Karpas-422 (cell line): ENCODE results near the gene CRACDL. TPM values are rescaled to one million over a fixed set of nuclear protein-coding genes. Genes with fewer than 3 reads are reported as not detected.

Experiments
- DNase-seq: peaks from one replicate; pipeline ENCODE4 v3.0.0-alpha.2; 2015
- H2AFZ ChIP-seq: fragments of 200-600 bp; sonication (generic); 2 replicates; pipeline ENCODE4 v1.6.1; 2014; ENCODE audit warnings: antibody characterized with exemption, low read length, mixed read lengths
- H3K27ac ChIP-seq: fragments of 200-600 bp; sonication (generic); 2 replicates; pipeline ENCODE4 v1.5.1; 2014; ENCODE audit warnings: mild to moderate bottlenecking, low read length, moderate library complexity
- H3K27me3 ChIP-seq: fragments of 200-600 bp; sonication (generic); 2 replicates; pipeline ENCODE4 v1.6.1; 2014; ENCODE audit warnings: low read length, mixed read lengths
- H3K36me3 ChIP-seq: fragments of 200-600 bp; sonication (generic); 2 replicates; pipeline ENCODE4 v1.6.1; 2014; ENCODE audit warnings: low read length, mixed read lengths; ENCODE audit not compliant: insufficient read depth
- H3K4me1 ChIP-seq: fragments of 200-600 bp; sonication (generic); 2 replicates; pipeline ENCODE4 v1.6.1; 2014; ENCODE audit warnings: mild to moderate bottlenecking, low read length, mixed read lengths
- H3K4me2 ChIP-seq: fragments of 200-600 bp; sonication (generic); 2 replicates; pipeline ENCODE4 v1.6.1; 2014; ENCODE audit warnings: low read length, low read depth, mild to moderate bottlenecking; ENCODE audit not compliant: poor library complexity, severe bottlenecking
- H3K4me3 ChIP-seq: fragments of 200-600 bp; sonication (generic); 2 replicates; pipeline ENCODE4 v1.5.1; 2014; ENCODE audit warnings: mild to moderate bottlenecking, antibody characterized with exemption, low read length, mixed read lengths
- H3K79me2 ChIP-seq: fragments of 200-600 bp; sonication (generic); 2 replicates; pipeline ENCODE4 v1.6.1; 2014; ENCODE audit warnings: mild to moderate bottlenecking, low read length, mixed read lengths
- H3K9ac ChIP-seq: fragments of 200-600 bp; sonication (generic); 2 replicates; pipeline ENCODE4 v1.6.0; 2014; ENCODE audit warnings: low read length
- H3K9me2 ChIP-seq: fragments of 200-600 bp; sonication (generic), shearing (Covaris generic); replicated peaks from 2 replicates; pipeline ENCODE4 v1.6.0; 2014; ENCODE audit warnings: mild to moderate bottlenecking, low read length, moderate library complexity; ENCODE audit not compliant: insufficient read depth
- H3K9me3 ChIP-seq: fragments of 300-700, 200-600 bp; sonication (generic); 2 replicates; pipeline ENCODE4 v1.6.1; 2014; ENCODE audit warnings: low read length, mixed read lengths
- H4K20me1 ChIP-seq: fragments of 200-600 bp; sonication (generic); 2 replicates; pipeline ENCODE4 v1.6.1; 2014; ENCODE audit warnings: mild to moderate bottlenecking, antibody characterized with exemption, low read length, low read depth; ENCODE audit not compliant: insufficient read depth
- total RNA-seq: library from RNA; depleted of rRNA; stranded (reverse); fragments of >200 nt; shearing (Covaris generic); gene quantifications from 2 replicates; pipeline ENCODE4 v1.2.3, GENCODE V29; 2014; ENCODE audit warnings: low replicate concordance

CRACDL gene
- total RNA-seq, 1 experiment from 2014 or later: 1.0 TPM

GRCh38 chr2:98773169-98773568 is 162.9 kb downstream of the CRACDL start:
- no peaks in the 10 kb centered on the region for H3K9me3 ChIP-seq
- no peak for DNase-seq
- no peak overlapping the region for H3K27ac ChIP-seq

DNA sequence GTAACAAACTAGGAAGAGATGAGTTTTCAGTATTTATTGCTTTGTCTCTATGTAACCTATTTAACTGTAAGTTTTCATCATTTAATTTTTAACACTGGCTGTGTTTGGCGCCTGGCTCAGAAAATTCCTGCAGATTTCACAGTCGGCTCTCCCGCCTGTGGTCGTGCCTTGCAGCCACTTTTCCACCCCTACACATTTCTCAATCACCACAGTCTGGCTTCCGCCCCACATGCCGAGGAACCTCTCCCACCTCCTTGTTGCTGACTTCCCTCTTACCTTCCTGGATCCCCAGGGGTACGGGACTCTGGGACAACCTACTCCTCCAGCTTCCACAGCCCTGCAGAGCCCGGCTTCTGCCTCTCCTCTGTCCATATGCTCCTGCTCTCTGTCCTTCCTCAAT is 163.5 kb downstream of the CRACDL start:
- H3K4me1 ChIP-seq: peaks cover 6% of the 10 kb centered on the region; the same call in 1 of the 2 replicates
- no peaks in the 10 kb centered on the region for H3K36me3 ChIP-seq
- H2AFZ ChIP-seq: no peak overlapping the region
- H3K27me3 ChIP-seq: no peaks in the 10 kb centered on the region
- no peaks in the 10 kb centered on the region for H3K9me2 ChIP-seq
- H4K20me1 ChIP-seq: no peaks in the 10 kb centered on the region
- no peaks in the 10 kb centered on the region for H3K79me2 ChIP-seq
- H3K4me3 ChIP-seq: no peak overlapping the region
- peak overlapping the region; percentile 39 for H3K4me2 ChIP-seq
- no peaks in the 10 kb centered on the region for H3K9me3 ChIP-seq
- H3K9ac ChIP-seq: no peak overlapping the region
- H3K27ac ChIP-seq: no peak overlapping the region
- no peak for DNase-seq

More at GRCh38 chr2:98773169-98773568, 162.9 kb downstream of the CRACDL start:
- Histone ChIP-seq H4K20me1 (no peaks in the 10 kb centered on the region), H3K4me3 (no peak overlapping the region), H3K4me1 (peaks cover 6% of the 10 kb centered on the region; the same call in 1 of the 2 replicates), H3K9ac (no peak overlapping the region), H3K36me3 (no peaks in the 10 kb centered on the region), H3K27me3 (no peaks in the 10 kb centered on the region), H2AFZ (no peak overlapping the region), H3K79me2 (no peaks in the 10 kb centered on the region), H3K4me2 (no peak overlapping the region), H3K9me2 (no peaks in the 10 kb centered on the region)

DNA sequence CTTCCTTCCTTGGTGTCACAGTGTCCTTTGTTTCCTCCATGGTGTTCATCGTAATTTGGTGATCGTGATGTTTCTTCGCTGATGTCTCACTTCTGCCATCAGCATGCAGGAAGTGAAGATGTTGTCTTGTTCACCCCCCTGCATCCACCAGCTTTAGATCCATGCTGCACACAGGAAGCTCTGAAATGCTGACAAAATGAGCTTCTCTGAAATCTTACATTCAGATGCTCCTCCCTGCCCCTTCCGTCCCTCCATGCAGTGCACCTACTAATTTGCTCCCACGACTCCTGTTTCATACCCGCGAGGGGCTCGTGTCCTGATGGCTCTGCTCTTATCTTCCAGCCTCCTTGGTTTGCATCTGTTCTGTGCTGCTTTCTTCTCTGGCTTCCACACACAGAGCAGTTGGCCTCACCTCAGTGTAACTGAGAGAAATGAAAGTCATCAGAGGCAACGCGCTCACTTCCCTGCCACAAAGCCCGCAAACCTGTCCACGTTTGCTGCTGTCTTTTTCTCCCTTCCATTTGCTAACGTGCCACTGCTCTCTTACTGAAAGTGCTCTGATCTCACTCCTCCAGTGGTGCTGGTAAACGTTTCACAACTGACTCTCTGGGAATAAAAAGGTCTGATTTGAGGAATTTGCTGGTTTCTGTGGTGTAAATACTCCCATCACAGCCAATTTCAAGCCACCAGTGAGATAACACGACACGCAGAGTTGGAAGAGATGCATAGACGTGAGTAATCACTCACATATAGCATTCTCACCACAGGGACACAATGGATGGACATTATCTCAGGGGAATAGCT is 164.1 kb downstream of the CRACDL start:
- Histone ChIP-seq H3K79me2 (no peaks in the 10 kb centered on the region), H3K27me3 (no peaks in the 10 kb centered on the region), H3K9ac (peak overlapping the region; percentile 44), H3K4me2 (peak overlapping the region; percentile 39), H3K27ac (no peak overlapping the region), H4K20me1 (no peaks in the 10 kb centered on the region), H3K9me3 (no peaks in the 10 kb centered on the region), H2AFZ (peak overlapping the region; percentile 26; the same call in 1 of the 2 replicates), H3K9me2 (no peaks in the 10 kb centered on the region), H3K4me1 (peaks cover 6% of the 10 kb centered on the region; the same call in 1 of the 2 replicates), H3K36me3 (no peaks in the 10 kb centered on the region), H3K4me3 (peak overlapping the region; percentile 13; the same call in 1 of the 2 replicates)
- DNase-seq: peak; percentile 41

- no peak overlapping the region for H3K27ac ChIP-seq
- no peak overlapping the region; the same call in 1 of the 2 replicates for H2AFZ ChIP-seq
- no peaks in the 10 kb centered on the region for H3K79me2 ChIP-seq
- no peak overlapping the region for H3K4me3 ChIP-seq
- peaks cover 6% of the 10 kb centered on the region; the same call in 1 of the 2 replicates for H3K4me1 ChIP-seq
- H3K36me3 ChIP-seq: no peaks in the 10 kb centered on the region
- no peak overlapping the region for H3K9ac ChIP-seq
- H3K27me3 ChIP-seq: no peaks in the 10 kb centered on the region
- DNase-seq: no peak
- no peaks in the 10 kb centered on the region for H4K20me1 ChIP-seq
- H3K9me2 ChIP-seq: no peaks in the 10 kb centered on the region
- H3K9me3 ChIP-seq: no peaks in the 10 kb centered on the region
- no peak overlapping the region for H3K4me2 ChIP-seq
These were observed 164.8 kb downstream of the CRACDL start for GRCh38 chr2:98771264-98771663.

GRCh38 chr2:98769784-98770183 is 166.2 kb downstream of the CRACDL start:
- Histone ChIP-seq H3K27ac (no peak overlapping the region), H3K4me3 (no peak overlapping the region), H3K4me2 (no peak overlapping the region)

DNA sequence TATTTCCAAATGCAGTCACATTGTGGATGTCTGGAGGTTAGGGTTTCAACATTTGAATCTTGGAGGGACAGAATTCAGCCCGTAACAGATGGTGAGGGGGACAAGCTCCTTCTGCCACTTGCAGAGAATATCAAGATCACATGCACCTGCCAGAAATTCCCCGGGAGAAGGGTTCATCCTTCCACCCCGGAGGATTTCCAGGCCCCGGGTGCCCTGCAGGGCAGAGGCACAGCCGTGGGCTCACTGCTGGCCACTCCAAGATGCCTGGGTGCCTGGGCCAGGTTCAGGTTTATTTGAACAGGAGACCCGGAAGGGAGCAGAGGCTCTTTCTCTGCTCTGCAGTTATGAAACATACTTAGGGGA is 166.9 kb downstream of the CRACDL start:
- Histone ChIP-seq H3K4me2 (no peak overlapping the region), H3K27ac (no peak overlapping the region), H3K9ac (no peak overlapping the region), H3K36me3 (no peaks in the 10 kb centered on the region), H3K79me2 (no peaks in the 10 kb centered on the region), H2AFZ (no peak overlapping the region), H3K27me3 (no peaks in the 10 kb centered on the region), H3K4me1 (peaks cover 14% of the 10 kb centered on the region), H3K9me2 (no peaks in the 10 kb centered on the region), H3K9me3 (no peaks in the 10 kb centered on the region), H4K20me1 (no peaks in the 10 kb centered on the region), H3K4me3 (no peak overlapping the region)
- no peak for DNase-seq

More at GRCh38 chr2:98769784-98770183, 166.2 kb downstream of the CRACDL start:
- Histone ChIP-seq H4K20me1 (no peaks in the 10 kb centered on the region), H3K36me3 (no peaks in the 10 kb centered on the region), H3K9ac (no peak overlapping the region), H3K9me3 (no peaks in the 10 kb centered on the region), H3K79me2 (no peaks in the 10 kb centered on the region), H3K4me1 (peaks cover 8% of the 10 kb centered on the region; the same call in 1 of the 2 replicates), H3K9me2 (no peaks in the 10 kb centered on the region), H3K27me3 (no peaks in the 10 kb centered on the region), H2AFZ (no peak overlapping the region)
- no peak for DNase-seq

DNA sequence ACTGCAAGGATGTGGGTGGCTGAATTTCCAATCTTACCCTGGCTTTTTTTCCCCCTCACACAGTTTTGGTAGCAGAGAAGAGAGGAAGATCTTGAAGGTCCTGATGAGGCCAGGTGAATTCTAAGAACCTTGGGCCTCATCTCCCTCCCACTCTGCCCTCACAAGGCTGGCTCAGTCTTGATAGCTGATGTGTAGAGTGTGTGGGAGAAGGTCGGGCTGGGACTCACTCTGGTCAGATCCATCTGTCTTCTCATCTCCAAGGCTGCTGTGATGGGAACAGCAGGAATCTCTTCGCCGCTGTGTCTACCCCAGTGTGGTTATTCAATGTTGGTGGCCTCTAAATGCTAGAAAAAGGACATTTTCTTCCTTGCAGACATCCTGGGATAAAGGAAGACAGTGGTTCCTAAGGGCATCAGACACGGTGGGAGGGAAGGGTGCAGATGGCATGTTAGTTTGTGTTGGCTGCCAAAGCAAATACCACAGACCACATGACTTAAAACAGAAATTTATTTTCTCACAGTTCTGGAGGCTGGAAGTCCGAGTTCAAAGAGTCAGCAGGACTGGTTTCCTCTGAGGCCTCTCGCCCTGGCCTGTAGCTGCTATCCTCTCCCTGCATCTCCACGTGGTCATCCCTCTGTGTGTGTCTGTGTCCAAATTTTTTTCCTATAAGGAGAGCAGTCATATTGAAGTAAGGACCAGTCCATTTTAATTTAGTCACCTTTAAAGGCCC is 167.5 kb downstream of the CRACDL start:
- Histone ChIP-seq H3K27ac (no peak overlapping the region), H3K4me1 (peaks cover 16% of the 10 kb centered on the region), H3K4me2 (no peak overlapping the region), H2AFZ (no peak overlapping the region), H3K79me2 (no peaks in the 10 kb centered on the region), H3K9ac (no peak overlapping the region), H3K36me3 (no peaks in the 10 kb centered on the region), H3K4me3 (no peak overlapping the region), H3K27me3 (no peaks in the 10 kb centered on the region), H3K9me3 (no peaks in the 10 kb centered on the region), H3K9me2 (no peaks in the 10 kb centered on the region), H4K20me1 (no peaks in the 10 kb centered on the region)
- no peak for DNase-seq

GRCh38 chr2:98764499-98764898 is 171.5 kb downstream of the CRACDL start:
- H3K9me2 ChIP-seq: no peaks in the 10 kb centered on the region
- peaks cover 31% of the 10 kb centered on the region for H3K4me1 ChIP-seq
- no peak overlapping the region for H3K9ac ChIP-seq
- no peaks in the 10 kb centered on the region for H3K9me3 ChIP-seq
- H3K36me3 ChIP-seq: no peaks in the 10 kb centered on the region
- H4K20me1 ChIP-seq: no peaks in the 10 kb centered on the region
- H3K27me3 ChIP-seq: no peaks in the 10 kb centered on the region
- no peak overlapping the region for H2AFZ ChIP-seq
- no peaks in the 10 kb centered on the region for H3K79me2 ChIP-seq
- no peak overlapping the region for H3K4me3 ChIP-seq
- H3K27ac ChIP-seq: no peak overlapping the region
- DNase-seq: peak; percentile 43
- H3K4me2 ChIP-seq: peak overlapping the region; percentile 23
